Tibial nerve (tissue), 4 donors: ENCODE measurements around the gene BCL7A. TPM values are rescaled to one million over a fixed set of nuclear protein-coding genes. Genes with fewer than 3 reads are reported as not detected.

Experiments
- DNase-seq, 2 donors: peaks; one replicate each; pipeline ENCODE4 v3.0.0-alpha.2; 2019; ENCODE audit warnings: low spot score in 2 of 2
- H3K27ac ChIP-seq, 4 donors: fragments of 200-600 bp; sonication (generic) in 3 of 4; one replicate each; pipeline ENCODE4 v1.5.1; 2017 to 2019; ENCODE audit warnings: mild to moderate bottlenecking in 1 of 4
- H3K27me3 ChIP-seq, 2 donors: fragments of 200-600 bp; sonication (generic) in 1 of 2; one replicate each; pipeline versions ENCODE4 v1.5.1 to v1.6.0; 2017 to 2019
- H3K36me3 ChIP-seq, 3 donors: fragments of 200-600 bp; sonication (generic); one replicate each; pipeline ENCODE4 v1.5.1; 2018 to 2019
- H3K4me1 ChIP-seq, 4 donors: fragments of 200-600 bp; sonication (generic) in 3 of 4; one replicate each; pipeline ENCODE4 v1.5.1; 2017 to 2019
- H3K4me3 ChIP-seq, 4 donors: fragments of 200-600 bp; sonication (generic) in 3 of 4; one replicate each; pipeline ENCODE4 v1.5.1; 2017 to 2019; ENCODE audit warnings: mild to moderate bottlenecking in 1 of 4, moderate library complexity in 1 of 4
- H3K9me3 ChIP-seq, 4 donors: fragments of 200-600 bp; sonication (generic) in 3 of 4; one replicate each; pipeline ENCODE4 v1.5.1; 2017 to 2019
- EP300 ChIP-seq, 2 donors: sonication (generic); formaldehyde crosslinking; IDR thresholded peaks; one replicate each; pipeline ENCODE4 v1.6.1; 2017; ENCODE audit warnings: antibody characterized with exemption in 2 of 2, mild to moderate bottlenecking in 1 of 2
- POLR2A ChIP-seq, 2 donors: fragments of 450-650 bp; IDR thresholded peaks; one replicate each; pipeline ENCODE4 v1.6.1; 2017; ENCODE audit warnings: antibody characterized with exemption in 2 of 2, mild to moderate bottlenecking in 2 of 2, moderate library complexity in 2 of 2
- WGBS, 2 donors: methylation state at CpG; one replicate each; pipeline ENCODE4 v1.1.5; 2018; 5-methylcytosine and 5-hydroxymethylcytosine counted together
- total RNA-seq, 4 donors: library from RNA; depleted of rRNA; stranded (reverse); fragments of >200 nt; gene quantifications; one replicate each; pipeline ENCODE4 v1.1.0, GENCODE V29; 2016
- TF ChIP-seq, protein P1 (sequence below), 5 experiments: fragments of 200-600 bp in 3 of 5; fragments of 450-650 bp in 2 of 5; sonication (generic) in 3 of 5; IDR thresholded peaks; one replicate each; pipeline ENCODE4 v1.5.1; 2016 to 2019; ENCODE audit warnings: antibody characterized with exemption in 5 of 5, mild to moderate bottlenecking in 3 of 5, moderate library complexity in 2 of 5

BCL7A gene
- total RNA-seq, 4 donors from 2014 or later = 2.4 to 10.7 (median 5.1) TPM

DNA sequence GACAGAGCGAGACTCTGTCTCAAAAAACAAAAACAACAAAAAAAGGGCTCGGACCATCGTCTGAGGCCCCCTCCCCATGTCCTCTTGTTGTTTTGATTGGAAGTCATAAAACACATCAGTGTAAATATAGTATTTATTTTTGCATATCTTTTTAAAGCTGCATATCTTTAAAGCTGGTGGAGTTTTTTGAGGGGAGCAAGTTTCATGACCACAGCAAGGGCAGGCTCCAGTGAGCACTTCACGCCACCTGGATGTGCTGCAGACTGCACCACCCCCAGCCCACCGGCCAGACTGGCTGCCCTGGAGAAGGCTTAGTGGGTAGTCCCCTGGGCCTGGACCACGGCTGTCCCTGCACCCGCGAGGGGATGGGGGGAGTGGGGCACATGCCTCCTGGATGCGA, 11.9 kb upstream of the BCL7A start:
- no peak for DNase-seq
- Histone ChIP-seq H3K9me3 (no peaks in the 10 kb centered on the region), H3K4me1 (no peaks in the 10 kb centered on the region), H3K27me3 (no peaks in the 10 kb centered on the region), H3K36me3 (no peaks in the 10 kb centered on the region), H3K27ac (no peak overlapping the region), H3K4me3 (no peak overlapping the region)
- WGBS, 2 donors = 79 to 87% methylated on average over 5 to 9 of the region's 9 CpGs
- TF ChIP-seq POLR2A (IDR thresholded peaks at IDR 0.05) (no peak), EP300 (IDR thresholded peaks at IDR 0.05) (no peak)
- TF ChIP-seq, protein P1, sequence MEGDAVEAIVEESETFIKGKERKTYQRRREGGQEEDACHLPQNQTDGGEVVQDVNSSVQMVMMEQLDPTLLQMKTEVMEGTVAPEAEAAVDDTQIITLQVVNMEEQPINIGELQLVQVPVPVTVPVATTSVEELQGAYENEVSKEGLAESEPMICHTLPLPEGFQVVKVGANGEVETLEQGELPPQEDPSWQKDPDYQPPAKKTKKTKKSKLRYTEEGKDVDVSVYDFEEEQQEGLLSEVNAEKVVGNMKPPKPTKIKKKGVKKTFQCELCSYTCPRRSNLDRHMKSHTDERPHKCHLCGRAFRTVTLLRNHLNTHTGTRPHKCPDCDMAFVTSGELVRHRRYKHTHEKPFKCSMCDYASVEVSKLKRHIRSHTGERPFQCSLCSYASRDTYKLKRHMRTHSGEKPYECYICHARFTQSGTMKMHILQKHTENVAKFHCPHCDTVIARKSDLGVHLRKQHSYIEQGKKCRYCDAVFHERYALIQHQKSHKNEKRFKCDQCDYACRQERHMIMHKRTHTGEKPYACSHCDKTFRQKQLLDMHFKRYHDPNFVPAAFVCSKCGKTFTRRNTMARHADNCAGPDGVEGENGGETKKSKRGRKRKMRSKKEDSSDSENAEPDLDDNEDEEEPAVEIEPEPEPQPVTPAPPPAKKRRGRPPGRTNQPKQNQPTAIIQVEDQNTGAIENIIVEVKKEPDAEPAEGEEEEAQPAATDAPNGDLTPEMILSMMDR (IDR thresholded peaks at IDR 0.05) = no peak

DNA sequence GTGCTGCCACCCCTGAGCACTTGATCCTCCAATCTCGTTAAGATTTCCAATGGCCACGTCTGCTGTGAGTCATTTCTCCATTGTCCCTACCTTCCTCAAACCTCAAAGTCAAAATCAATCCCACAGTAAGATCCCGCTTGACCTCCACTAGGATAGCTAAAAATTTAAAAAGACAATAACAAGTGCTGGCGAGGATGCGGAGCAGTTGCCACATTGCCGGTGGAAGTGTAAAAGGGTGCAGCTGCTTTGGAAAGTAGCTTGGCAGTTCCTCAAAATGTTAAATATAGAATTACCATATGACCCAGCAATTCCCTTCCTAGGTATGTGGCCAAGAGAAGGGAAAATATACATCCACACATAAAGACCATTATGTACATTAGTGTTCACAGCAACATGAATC, 9.5 kb upstream of the BCL7A start:
- no peak overlapping the region for H3K4me3 ChIP-seq
- H3K27ac ChIP-seq = no peak overlapping the region
- no peaks in the 10 kb centered on the region for H3K36me3 ChIP-seq
- TF ChIP-seq, protein P1 (IDR thresholded peaks at IDR 0.05) = no peak
- no peak for TF ChIP-seq EP300 (IDR thresholded peaks at IDR 0.05)
- no peak for TF ChIP-seq POLR2A (IDR thresholded peaks at IDR 0.05)
- 92 to 94% methylated on average over 6 of the region's 6 CpGs for WGBS, 2 donors
- H3K27me3 ChIP-seq = no peaks in the 10 kb centered on the region
- no peaks in the 10 kb centered on the region for H3K9me3 ChIP-seq
- no peak for DNase-seq
- H3K4me1 ChIP-seq = no peaks in the 10 kb centered on the region

DNA sequence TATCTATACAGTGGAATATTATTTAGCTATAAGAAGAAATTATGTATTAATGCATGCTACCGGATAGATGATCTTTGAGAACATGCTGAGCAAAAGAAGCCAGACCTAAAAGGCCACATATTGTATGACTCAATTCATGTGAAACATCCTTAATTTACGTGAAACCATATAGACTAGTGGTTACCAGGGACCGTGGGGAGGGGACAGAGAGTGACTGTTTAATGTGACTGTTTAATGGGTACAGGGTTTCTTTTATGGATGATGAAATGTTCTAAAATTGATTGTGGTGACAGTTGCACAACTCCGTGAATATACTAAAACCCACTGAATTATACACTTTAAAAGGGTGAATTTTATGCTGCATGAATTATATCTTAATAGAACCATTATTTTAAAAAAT, 8.5 kb upstream of the BCL7A start:
- 83 to 89% methylated on average over 4 of the region's 4 CpGs for whole genome bisulfite sequencing, 2 donors
- H3K27ac ChIP-seq = no peak overlapping the region
- no peak for DNase-seq

DNA sequence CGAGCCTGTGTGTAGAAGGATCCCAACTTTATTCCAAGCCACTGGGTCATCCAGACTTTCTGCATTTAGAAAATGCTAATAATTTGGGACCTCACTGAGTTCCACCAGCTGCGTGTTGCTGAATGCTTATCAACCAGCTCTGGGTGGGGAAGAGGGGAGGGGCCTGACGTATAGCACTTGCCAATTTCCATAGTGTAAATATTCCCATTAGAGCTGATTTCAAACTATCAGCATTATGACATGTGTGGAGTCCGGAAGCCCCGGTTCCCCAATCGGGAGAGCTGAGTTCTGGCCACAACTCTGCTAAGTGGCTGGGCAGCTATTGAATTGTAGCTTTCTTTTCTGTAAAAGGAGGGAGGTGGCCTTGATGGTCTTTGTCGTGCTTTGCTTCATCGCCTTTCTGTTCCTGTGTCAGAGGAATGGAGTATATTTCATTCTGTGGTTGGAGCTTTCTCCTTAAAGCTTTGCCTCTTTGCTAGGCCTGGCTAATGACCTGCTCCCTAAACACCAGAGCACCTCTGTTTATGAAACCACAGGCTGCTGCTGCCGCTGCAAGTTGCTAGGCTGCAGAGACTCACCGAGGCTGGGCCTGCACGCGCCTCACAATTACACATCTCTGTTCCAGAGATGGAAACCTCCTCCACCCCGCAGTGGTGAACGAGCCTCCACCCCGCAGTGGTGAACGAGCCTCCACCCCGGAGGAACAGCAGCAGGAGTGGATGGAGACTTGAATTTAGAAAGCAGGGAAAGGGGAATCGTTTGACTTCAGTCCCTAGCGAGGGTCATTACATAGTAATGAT, 7.7 kb upstream of the BCL7A start:
- Histone ChIP-seq H3K27ac (no peak overlapping the region), H3K4me3 (no peak overlapping the region), H3K4me1 (no peaks in the 10 kb centered on the region), H3K9me3 (peaks cover 0 to 11% (median 0%) of the 10 kb centered on the region in 4 donors), H3K36me3 (no peaks in the 10 kb centered on the region), H3K27me3 (no peaks in the 10 kb centered on the region)
- TF ChIP-seq POLR2A (IDR thresholded peaks at IDR 0.05) (no peak), EP300 (IDR thresholded peaks at IDR 0.05) (no peak)
- TF ChIP-seq, protein P1 (IDR thresholded peaks at IDR 0.05) = no peak
- DNase-seq = no peak
- 76 to 81% methylated on average over 19 of the region's 19 CpGs for whole genome bisulfite sequencing, 2 donors

More for the DNA sequence above, 8.5 kb upstream of the BCL7A start:
- Histone ChIP-seq H3K36me3 (no peaks in the 10 kb centered on the region), H3K4me1 (no peaks in the 10 kb centered on the region), H3K9me3 (peaks cover 0 to 4% (median 0%) of the 10 kb centered on the region in 4 donors), H3K4me3 (no peak overlapping the region), H3K27me3 (no peaks in the 10 kb centered on the region)
- TF ChIP-seq POLR2A (IDR thresholded peaks at IDR 0.05) = no peak
- TF ChIP-seq EP300 (IDR thresholded peaks at IDR 0.05) = no peak
- TF ChIP-seq, protein P1 (IDR thresholded peaks at IDR 0.05) = no peak

DNA sequence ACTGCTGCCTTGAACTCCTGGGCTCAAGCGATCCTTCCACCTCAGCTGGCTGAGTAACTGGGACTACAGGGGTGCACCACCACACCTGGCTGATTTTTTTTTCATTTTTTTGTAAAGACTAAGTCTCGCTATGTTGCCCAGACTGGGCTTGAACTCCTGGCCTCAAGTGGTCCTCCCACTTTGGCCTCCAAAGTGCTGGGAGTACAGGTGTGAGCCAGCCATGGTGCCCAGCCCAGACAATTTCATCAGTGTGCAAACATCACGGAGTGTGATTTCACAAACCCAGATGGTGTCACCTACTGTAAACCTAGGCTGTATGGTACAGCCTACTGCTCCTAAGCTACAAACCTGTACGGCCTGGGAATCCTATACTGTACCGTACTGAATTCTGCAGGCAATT, 6.9 kb upstream of the BCL7A start:
- Histone ChIP-seq H3K27me3 (no peaks in the 10 kb centered on the region), H3K4me3 (no peak overlapping the region), H3K36me3 (no peaks in the 10 kb centered on the region), H3K4me1 (no peaks in the 10 kb centered on the region), H3K27ac (no peak overlapping the region), H3K9me3 (peaks cover 0 to 11% (median 0%) of the 10 kb centered on the region in 4 donors)
- DNase-seq = no peak
- 92 to 93% methylated on average over 5 of the region's 5 CpGs for WGBS, 2 donors
- no peak for TF ChIP-seq EP300 (IDR thresholded peaks at IDR 0.05)
- TF ChIP-seq, protein P1 (IDR thresholded peaks at IDR 0.05) = no peak
- no peak for TF ChIP-seq POLR2A (IDR thresholded peaks at IDR 0.05)
